SK-N-SH treated with all-trans-retinoic acid at 6 μM for 48 hours (cell line): ENCODE results near the gene NTM.

Source experiments
- OSR1 ChIP-seq: fragments of 250-450 bp; sonication (Bioruptor Pico); IDR thresholded peaks from 2 replicates; pipeline ENCODE4 v1.8.0; 2022; ENCODE audit warnings: moderate library complexity, mild to moderate bottlenecking, inconsistent platforms
- ZFP30 ChIP-seq: fragments of 450-650 bp; formaldehyde crosslinking; IDR thresholded peaks from 2 replicates; pipeline ENCODE4 v1.5.0; 2022; ENCODE audit warnings: mild to moderate bottlenecking, moderate library complexity
- TF ChIP-seq, protein P1 (sequence below): fragments of 250-450 bp; sonication (Bioruptor Pico); IDR thresholded peaks from 2 replicates; pipeline ENCODE4 v1.8.0; 2020; ENCODE audit warnings: mild to moderate bottlenecking, moderate library complexity, borderline replicate concordance
- TF ChIP-seq, protein P2 (sequence below): fragments of 250-450 bp; sonication (Bioruptor Pico); IDR thresholded peaks from 2 replicates; pipeline ENCODE4 v1.5.1; 2020; ENCODE audit warnings: low read depth, mild to moderate bottlenecking, moderate library complexity

DNA sequence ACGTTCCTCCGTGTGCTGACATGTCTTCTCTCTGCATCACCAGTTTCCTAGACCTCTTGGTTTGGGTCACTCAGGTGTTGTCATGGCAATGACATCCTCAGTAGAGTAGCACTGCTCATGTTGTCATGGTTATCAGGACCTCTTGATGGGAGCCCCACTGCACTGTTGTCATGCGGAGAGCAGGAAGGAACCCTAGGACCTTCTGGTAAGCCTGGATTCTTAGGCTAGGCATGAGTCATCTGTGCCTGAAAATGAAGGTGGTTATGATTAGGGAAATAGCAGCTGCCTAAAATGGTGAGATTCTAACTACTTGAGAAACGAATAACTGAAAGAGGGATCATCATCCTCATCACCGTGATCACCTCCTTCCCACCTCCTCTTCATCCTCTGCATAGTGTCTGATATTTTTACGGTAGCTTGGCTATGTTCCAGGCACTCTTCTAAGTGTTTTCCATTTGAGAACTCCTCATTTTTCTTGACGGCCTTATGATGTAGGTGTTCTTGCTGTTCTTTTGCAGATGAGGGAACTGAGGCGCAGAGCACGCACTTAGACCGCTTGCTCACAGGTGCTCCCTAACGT is 858.4 kb downstream of the NTM start:
- TF ChIP-seq ZFP30, result no peak
- TF ChIP-seq OSR1 (CRISPR knock-in tag), result no peak
- TF ChIP-seq, protein P1, sequence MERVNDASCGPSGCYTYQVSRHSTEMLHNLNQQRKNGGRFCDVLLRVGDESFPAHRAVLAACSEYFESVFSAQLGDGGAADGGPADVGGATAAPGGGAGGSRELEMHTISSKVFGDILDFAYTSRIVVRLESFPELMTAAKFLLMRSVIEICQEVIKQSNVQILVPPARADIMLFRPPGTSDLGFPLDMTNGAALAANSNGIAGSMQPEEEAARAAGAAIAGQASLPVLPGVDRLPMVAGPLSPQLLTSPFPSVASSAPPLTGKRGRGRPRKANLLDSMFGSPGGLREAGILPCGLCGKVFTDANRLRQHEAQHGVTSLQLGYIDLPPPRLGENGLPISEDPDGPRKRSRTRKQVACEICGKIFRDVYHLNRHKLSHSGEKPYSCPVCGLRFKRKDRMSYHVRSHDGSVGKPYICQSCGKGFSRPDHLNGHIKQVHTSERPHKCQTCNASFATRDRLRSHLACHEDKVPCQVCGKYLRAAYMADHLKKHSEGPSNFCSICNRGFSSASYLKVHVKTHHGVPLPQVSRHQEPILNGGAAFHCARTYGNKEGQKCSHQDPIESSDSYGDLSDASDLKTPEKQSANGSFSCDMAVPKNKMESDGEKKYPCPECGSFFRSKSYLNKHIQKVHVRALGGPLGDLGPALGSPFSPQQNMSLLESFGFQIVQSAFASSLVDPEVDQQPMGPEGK (CRISPR knock-in tag), result no peak
- TF ChIP-seq, protein P2, sequence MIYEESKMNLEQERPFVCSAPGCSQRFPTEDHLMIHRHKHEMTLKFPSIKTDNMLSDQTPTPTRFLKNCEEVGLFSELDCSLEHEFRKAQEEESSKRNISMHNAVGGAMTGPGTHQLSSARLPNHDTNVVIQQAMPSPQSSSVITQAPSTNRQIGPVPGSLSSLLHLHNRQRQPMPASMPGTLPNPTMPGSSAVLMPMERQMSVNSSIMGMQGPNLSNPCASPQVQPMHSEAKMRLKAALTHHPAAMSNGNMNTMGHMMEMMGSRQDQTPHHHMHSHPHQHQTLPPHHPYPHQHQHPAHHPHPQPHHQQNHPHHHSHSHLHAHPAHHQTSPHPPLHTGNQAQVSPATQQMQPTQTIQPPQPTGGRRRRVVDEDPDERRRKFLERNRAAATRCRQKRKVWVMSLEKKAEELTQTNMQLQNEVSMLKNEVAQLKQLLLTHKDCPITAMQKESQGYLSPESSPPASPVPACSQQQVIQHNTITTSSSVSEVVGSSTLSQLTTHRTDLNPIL (CRISPR knock-in tag), result no peak
